GM23338 (cell line): Measurements from ENCODE around the gene CCDC57.

ENCODE experiments used
- CREB1 ChIP-seq: fragments of 250-450 bp; sonication (Bioruptor Pico); IDR thresholded peaks from 2 replicates; pipeline ENCODE4 v1.5.0; 2020; ENCODE audit warnings: low read depth, mild to moderate bottlenecking, moderate library complexity
- EZH2 ChIP-seq: fragments of 200-600 bp; sonication (generic); IDR thresholded peaks from one replicate; pipeline ENCODE4 v1.8.0; 2017; ENCODE audit warnings: antibody characterized with exemption, mild to moderate bottlenecking, low read depth; ENCODE audit not compliant: unreplicated experiment
- EZH2phosphoT487 ChIP-seq: fragments of 200-600 bp; sonication (generic); IDR thresholded peaks from one replicate; pipeline ENCODE4 v1.8.1; 2018; ENCODE audit warnings: antibody characterized with exemption; ENCODE audit not compliant: unreplicated experiment
- JUNB ChIP-seq: IDR thresholded peaks from one replicate; pipeline ENCODE4 v1.6.1; 2016; ENCODE audit warnings: antibody characterized with exemption; ENCODE audit not compliant: unreplicated experiment
- NANOG ChIP-seq: IDR thresholded peaks from 2 replicates; pipeline ENCODE4 v1.6.1; 2016; ENCODE audit warnings: antibody characterized with exemption, borderline replicate concordance
- POLR2AphosphoS5 ChIP-seq: IDR thresholded peaks from 2 replicates; pipeline ENCODE4 v1.6.1; 2016; ENCODE audit warnings: antibody characterized with exemption, low read depth
- REST ChIP-seq: IDR thresholded peaks from one replicate; pipeline ENCODE4 v1.6.1; 2018; ENCODE audit warnings: antibody characterized with exemption; ENCODE audit not compliant: unreplicated experiment
- STAT1 ChIP-seq: IDR thresholded peaks from one replicate; pipeline ENCODE4 v1.6.1; 2016; ENCODE audit warnings: antibody characterized with exemption; ENCODE audit not compliant: unreplicated experiment
- ZNF114 ChIP-seq: fragments of 250-450 bp; sonication (Bioruptor Pico); IDR thresholded peaks from 2 replicates; pipeline ENCODE4 v1.5.0; 2020; ENCODE audit warnings: mild to moderate bottlenecking, moderate library complexity
- ZNF331 ChIP-seq: fragments of 250-450 bp; sonication (Bioruptor Pico); IDR thresholded peaks from 2 replicates; pipeline ENCODE4 v1.5.0; 2020; ENCODE audit warnings: low read depth, mild to moderate bottlenecking, moderate library complexity
- ZNF462 ChIP-seq: fragments of 250-450 bp; sonication (Bioruptor Pico); IDR thresholded peaks from 2 replicates; pipeline ENCODE4 v1.5.0; 2020; ENCODE audit warnings: mild to moderate bottlenecking, moderate library complexity
- TF ChIP-seq, protein P1 (sequence below), 2 experiments: fragments of 200-600 bp in 1 of 2; sonication (generic) in 1 of 2; conservative IDR thresholded peaks; 2 replicates each; pipeline versions ENCODE4 v1.5.1 to v1.6.1; 2016 to 2017; ENCODE audit warnings: antibody characterized with exemption in 2 of 2, low read depth in 2 of 2, mild to moderate bottlenecking in 2 of 2, moderate library complexity in 1 of 2
- TF ChIP-seq, protein P2 (sequence below): IDR thresholded peaks from 2 replicates; pipeline ENCODE4 v1.6.1; 2016; ENCODE audit warnings: antibody characterized with exemption

GRCh38 chr17:82151106-82151957, 61.3 kb downstream of the CCDC57 start:
- TF ChIP-seq, protein P1, sequence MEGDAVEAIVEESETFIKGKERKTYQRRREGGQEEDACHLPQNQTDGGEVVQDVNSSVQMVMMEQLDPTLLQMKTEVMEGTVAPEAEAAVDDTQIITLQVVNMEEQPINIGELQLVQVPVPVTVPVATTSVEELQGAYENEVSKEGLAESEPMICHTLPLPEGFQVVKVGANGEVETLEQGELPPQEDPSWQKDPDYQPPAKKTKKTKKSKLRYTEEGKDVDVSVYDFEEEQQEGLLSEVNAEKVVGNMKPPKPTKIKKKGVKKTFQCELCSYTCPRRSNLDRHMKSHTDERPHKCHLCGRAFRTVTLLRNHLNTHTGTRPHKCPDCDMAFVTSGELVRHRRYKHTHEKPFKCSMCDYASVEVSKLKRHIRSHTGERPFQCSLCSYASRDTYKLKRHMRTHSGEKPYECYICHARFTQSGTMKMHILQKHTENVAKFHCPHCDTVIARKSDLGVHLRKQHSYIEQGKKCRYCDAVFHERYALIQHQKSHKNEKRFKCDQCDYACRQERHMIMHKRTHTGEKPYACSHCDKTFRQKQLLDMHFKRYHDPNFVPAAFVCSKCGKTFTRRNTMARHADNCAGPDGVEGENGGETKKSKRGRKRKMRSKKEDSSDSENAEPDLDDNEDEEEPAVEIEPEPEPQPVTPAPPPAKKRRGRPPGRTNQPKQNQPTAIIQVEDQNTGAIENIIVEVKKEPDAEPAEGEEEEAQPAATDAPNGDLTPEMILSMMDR (conservative IDR thresholded peaks at IDR 0.05; ENCODE audit: low read depth in 2 of 2), result no peak
- no peak for TF ChIP-seq CREB1
- TF ChIP-seq EZH2, result no peak
- no peak for TF ChIP-seq EZH2phosphoT487
- no peak for TF ChIP-seq REST
- TF ChIP-seq POLR2AphosphoS5, result no peak
- TF ChIP-seq STAT1, result no peak
- TF ChIP-seq JUNB, result no peak
- no peak for TF ChIP-seq ZNF114
- TF ChIP-seq NANOG, result no peak
- TF ChIP-seq, protein P2, sequence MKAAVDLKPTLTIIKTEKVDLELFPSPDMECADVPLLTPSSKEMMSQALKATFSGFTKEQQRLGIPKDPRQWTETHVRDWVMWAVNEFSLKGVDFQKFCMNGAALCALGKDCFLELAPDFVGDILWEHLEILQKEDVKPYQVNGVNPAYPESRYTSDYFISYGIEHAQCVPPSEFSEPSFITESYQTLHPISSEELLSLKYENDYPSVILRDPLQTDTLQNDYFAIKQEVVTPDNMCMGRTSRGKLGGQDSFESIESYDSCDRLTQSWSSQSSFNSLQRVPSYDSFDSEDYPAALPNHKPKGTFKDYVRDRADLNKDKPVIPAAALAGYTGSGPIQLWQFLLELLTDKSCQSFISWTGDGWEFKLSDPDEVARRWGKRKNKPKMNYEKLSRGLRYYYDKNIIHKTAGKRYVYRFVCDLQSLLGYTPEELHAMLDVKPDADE, result no peak
- TF ChIP-seq ZNF331, result no peak
- no peak for TF ChIP-seq ZNF462
